Thoracic aorta (tissue), 2 donors: ENCODE data around the gene KLHL20. TPM values are rescaled to one million over a fixed set of nuclear protein-coding genes. Genes with fewer than 3 reads are reported as not detected.
"Not testable (repeated sequence)": the region's sequence is repeated elsewhere in the genome, so short reads cannot be mapped to it uniquely, and the experiment has no call there.

Experiments used
- ATAC-seq: fragments of 150-250 bp; one replicate; pipeline ENCODE4 v1.8.0; 2017; ENCODE audit warnings: low read depth; ENCODE audit not compliant: insufficient number of reproducible peaks, low FRiP score
- DNase-seq: peaks from one replicate; pipeline ENCODE4 v3.0.0-alpha.2; 2020; ENCODE audit warnings: low spot score
- H3K27ac ChIP-seq, 2 donors: fragments of 200-600 bp; sonication (generic); 1 replicate in 1 of 2; 2 replicates in 1 of 2; pipeline ENCODE4 v1.5.1; 2016; ENCODE audit warnings: mild to moderate bottlenecking in 2 of 2, moderate library complexity in 2 of 2
- H3K27me3 ChIP-seq: fragments of 200-600 bp; sonication (generic); replicated peaks from 2 replicates; pipeline ENCODE4 v1.6.0; 2016; ENCODE audit warnings: mild to moderate bottlenecking; ENCODE audit not compliant: insufficient read depth
- H3K36me3 ChIP-seq: fragments of 200-600 bp; sonication (generic); one replicate; pipeline ENCODE4 v1.5.1; 2016
- H3K4me1 ChIP-seq, 2 donors: fragments of 200-600 bp; sonication (generic); 1 replicate in 1 of 2; 2 replicates in 1 of 2; pipeline versions ENCODE4 v1.5.1 to v1.6.0; 2016; ENCODE audit warnings: low read depth in 2 of 2, mild to moderate bottlenecking in 1 of 2; ENCODE audit not compliant: control insufficient read depth in 1 of 2
- H3K4me3 ChIP-seq: fragments of 200-600 bp; sonication (generic); 2 replicates; pipeline ENCODE4 v1.5.1; 2016; ENCODE audit warnings: mild to moderate bottlenecking
- H3K9me3 ChIP-seq: fragments of 200-600 bp; sonication (generic); 2 replicates; pipeline ENCODE4 v1.5.1; 2016
- total RNA-seq, 2 donors: library from RNA; depleted of rRNA; stranded (reverse); fragments of >200 nt; gene quantifications; one replicate each; pipeline versions ENCODE4 v1.1.0 to v1.2.3, GENCODE V29; 2016
- TF ChIP-seq, protein P1 (sequence below): fragments of 200-600 bp; sonication (generic); IDR thresholded peaks from one replicate; pipeline ENCODE4 v1.5.1; 2019; ENCODE audit warnings: antibody characterized with exemption

The KLHL20 gene
- total RNA-seq, 2 donors from 2014 or later = 21.1 to 75.8 TPM

DNA sequence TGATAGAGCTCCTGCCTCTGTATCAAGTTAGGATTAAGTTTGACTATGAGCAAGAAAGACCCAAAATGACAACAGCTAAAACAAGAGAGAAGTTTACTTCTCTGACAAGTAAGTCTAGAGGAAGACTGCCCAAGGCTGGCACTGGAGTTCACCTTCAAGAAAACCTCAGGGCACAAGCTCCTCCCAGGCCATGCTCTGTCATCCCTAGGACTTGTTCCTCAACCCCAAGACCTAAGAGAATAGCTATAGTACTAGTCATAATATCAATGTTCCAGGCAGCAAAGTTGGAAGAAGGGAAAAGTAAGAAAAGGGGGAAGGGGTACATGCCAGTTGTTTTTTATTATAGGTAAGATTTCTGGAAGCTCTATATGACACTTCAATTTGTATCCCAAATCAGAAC lies 83.3 kb downstream of the KLHL20 start:
- Histone ChIP-seq H3K27me3 (no peaks in the 10 kb centered on the region), H3K9me3 (no peaks in the 10 kb centered on the region), H3K27ac (no peak overlapping the region), H3K36me3 (no peaks in the 10 kb centered on the region), H3K4me3 (no peak overlapping the region), H3K4me1 (no peaks in the 10 kb centered on the region)
- no peak for ATAC-seq
- TF ChIP-seq, protein P1, sequence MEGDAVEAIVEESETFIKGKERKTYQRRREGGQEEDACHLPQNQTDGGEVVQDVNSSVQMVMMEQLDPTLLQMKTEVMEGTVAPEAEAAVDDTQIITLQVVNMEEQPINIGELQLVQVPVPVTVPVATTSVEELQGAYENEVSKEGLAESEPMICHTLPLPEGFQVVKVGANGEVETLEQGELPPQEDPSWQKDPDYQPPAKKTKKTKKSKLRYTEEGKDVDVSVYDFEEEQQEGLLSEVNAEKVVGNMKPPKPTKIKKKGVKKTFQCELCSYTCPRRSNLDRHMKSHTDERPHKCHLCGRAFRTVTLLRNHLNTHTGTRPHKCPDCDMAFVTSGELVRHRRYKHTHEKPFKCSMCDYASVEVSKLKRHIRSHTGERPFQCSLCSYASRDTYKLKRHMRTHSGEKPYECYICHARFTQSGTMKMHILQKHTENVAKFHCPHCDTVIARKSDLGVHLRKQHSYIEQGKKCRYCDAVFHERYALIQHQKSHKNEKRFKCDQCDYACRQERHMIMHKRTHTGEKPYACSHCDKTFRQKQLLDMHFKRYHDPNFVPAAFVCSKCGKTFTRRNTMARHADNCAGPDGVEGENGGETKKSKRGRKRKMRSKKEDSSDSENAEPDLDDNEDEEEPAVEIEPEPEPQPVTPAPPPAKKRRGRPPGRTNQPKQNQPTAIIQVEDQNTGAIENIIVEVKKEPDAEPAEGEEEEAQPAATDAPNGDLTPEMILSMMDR = no peak
- DNase-seq = no peak

DNA sequence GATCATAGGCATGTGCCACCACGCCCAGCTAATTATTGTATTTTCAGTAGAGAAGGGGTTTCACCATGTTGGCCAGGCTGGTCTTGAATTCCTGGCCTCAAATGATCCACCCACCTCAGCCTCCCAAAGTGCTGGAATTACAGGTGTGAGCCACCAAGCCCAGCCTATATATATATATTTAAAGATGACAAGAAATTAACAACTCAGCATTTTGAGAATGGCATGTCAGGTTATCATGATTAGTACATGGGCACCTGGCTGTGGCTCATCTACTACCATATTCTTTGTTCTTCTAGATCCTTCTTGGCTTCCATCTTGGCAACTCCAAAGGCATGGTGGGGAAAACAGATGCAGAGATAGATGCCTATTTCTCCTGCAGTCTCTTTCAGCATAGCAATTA lies 85.2 kb downstream of the KLHL20 start:
- not testable (repeated sequence) for H3K9me3 ChIP-seq, ATAC-seq, H3K4me3 ChIP-seq, H3K36me3 ChIP-seq, DNase-seq, H3K27me3 ChIP-seq, H3K27ac ChIP-seq, H3K4me1 ChIP-seq

- Histone ChIP-seq H3K36me3 (no peaks in the 10 kb centered on the region), H3K27ac (no peak overlapping the region), H3K4me1 (no peaks in the 10 kb centered on the region), H3K27me3 (no peaks in the 10 kb centered on the region), H3K9me3 (no peaks in the 10 kb centered on the region), H3K4me3 (no peak overlapping the region)
- ATAC-seq = no peak
- TF ChIP-seq, protein P1 = no peak
- DNase-seq = no peak
Observed at GRCh38 chr1:173802961-173803360, 88.2 kb downstream of the KLHL20 start.

- not testable (repeated sequence) for H3K36me3 ChIP-seq, DNase-seq, H3K9me3 ChIP-seq, H3K4me3 ChIP-seq, H3K27ac ChIP-seq, ATAC-seq, H3K27me3 ChIP-seq, H3K4me1 ChIP-seq
Observed at GRCh38 chr1:173813654-173814053, 98.9 kb downstream of the KLHL20 start.

GRCh38 chr1:173818459-173818858 lies 103.7 kb downstream of the KLHL20 start:
- Histone ChIP-seq H3K27me3 (no peaks in the 10 kb centered on the region), H3K4me3 (no peak overlapping the region), H3K9me3 (no peaks in the 10 kb centered on the region), H3K4me1 (peaks cover 4 to 5% of the 10 kb centered on the region in 2 donors), H3K36me3 (no peaks in the 10 kb centered on the region), H3K27ac (no peak overlapping the region)
- ATAC-seq (no peak), DNase-seq (no peak)
- TF ChIP-seq, protein P1 = no peak

DNA sequence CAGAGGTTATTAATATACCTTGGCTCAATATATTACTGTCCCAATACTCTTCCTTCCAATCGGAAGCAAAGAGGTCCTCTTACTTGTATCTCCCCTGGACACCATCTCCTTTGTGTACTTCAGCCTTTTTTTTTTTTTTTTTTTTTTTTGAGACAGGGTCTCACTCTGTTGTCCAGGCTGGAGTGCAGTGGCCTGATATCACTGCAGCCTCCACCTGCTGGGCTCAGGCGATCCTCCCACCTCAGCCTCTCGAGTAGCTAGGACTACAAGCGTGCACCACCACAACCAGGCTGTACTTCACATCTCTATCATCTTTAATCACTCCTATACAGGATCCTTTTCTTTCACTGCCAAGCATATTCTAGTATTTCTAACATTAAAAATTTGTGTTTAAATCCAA lies 106.9 kb downstream of the KLHL20 start:
- TF ChIP-seq, protein P1 = no peak
- Histone ChIP-seq H3K27ac (no peak overlapping the region), H3K4me3 (no peak overlapping the region), H3K27me3 (no peaks in the 10 kb centered on the region), H3K4me1 (peaks cover 7 to 11% of the 10 kb centered on the region in 2 donors), H3K36me3 (no peaks in the 10 kb centered on the region), H3K9me3 (no peaks in the 10 kb centered on the region)
- no peak for ATAC-seq
- no peak for DNase-seq
